Erythroblast (primary cell): ENCODE data around the gene SCFD2.

Source experiments
- GATA1 ChIP-seq: IDR thresholded peaks from 2 replicates; pipeline ENCODE4 v1.6.1; 2011; ENCODE audit warnings: low read depth, mild to moderate bottlenecking, control low read depth, low read length, moderate library complexity
- POLR2A ChIP-seq: IDR thresholded peaks from 2 replicates; pipeline ENCODE4 v1.6.1; 2011; ENCODE audit warnings: mild to moderate bottlenecking, low read length

GRCh38 chr4:53307819-53308780 is 57.8 kb downstream of the SCFD2 start:
- TF ChIP-seq POLR2A (no peak), GATA1 (no peak)
